Measurements from ENCODE around the gene NEK1.

The NEK1 gene, protein sequence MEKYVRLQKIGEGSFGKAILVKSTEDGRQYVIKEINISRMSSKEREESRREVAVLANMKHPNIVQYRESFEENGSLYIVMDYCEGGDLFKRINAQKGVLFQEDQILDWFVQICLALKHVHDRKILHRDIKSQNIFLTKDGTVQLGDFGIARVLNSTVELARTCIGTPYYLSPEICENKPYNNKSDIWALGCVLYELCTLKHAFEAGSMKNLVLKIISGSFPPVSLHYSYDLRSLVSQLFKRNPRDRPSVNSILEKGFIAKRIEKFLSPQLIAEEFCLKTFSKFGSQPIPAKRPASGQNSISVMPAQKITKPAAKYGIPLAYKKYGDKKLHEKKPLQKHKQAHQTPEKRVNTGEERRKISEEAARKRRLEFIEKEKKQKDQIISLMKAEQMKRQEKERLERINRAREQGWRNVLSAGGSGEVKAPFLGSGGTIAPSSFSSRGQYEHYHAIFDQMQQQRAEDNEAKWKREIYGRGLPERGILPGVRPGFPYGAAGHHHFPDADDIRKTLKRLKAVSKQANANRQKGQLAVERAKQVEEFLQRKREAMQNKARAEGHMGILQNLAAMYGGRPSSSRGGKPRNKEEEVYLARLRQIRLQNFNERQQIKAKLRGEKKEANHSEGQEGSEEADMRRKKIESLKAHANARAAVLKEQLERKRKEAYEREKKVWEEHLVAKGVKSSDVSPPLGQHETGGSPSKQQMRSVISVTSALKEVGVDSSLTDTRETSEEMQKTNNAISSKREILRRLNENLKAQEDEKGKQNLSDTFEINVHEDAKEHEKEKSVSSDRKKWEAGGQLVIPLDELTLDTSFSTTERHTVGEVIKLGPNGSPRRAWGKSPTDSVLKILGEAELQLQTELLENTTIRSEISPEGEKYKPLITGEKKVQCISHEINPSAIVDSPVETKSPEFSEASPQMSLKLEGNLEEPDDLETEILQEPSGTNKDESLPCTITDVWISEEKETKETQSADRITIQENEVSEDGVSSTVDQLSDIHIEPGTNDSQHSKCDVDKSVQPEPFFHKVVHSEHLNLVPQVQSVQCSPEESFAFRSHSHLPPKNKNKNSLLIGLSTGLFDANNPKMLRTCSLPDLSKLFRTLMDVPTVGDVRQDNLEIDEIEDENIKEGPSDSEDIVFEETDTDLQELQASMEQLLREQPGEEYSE (N-terminal part only)

DNA sequence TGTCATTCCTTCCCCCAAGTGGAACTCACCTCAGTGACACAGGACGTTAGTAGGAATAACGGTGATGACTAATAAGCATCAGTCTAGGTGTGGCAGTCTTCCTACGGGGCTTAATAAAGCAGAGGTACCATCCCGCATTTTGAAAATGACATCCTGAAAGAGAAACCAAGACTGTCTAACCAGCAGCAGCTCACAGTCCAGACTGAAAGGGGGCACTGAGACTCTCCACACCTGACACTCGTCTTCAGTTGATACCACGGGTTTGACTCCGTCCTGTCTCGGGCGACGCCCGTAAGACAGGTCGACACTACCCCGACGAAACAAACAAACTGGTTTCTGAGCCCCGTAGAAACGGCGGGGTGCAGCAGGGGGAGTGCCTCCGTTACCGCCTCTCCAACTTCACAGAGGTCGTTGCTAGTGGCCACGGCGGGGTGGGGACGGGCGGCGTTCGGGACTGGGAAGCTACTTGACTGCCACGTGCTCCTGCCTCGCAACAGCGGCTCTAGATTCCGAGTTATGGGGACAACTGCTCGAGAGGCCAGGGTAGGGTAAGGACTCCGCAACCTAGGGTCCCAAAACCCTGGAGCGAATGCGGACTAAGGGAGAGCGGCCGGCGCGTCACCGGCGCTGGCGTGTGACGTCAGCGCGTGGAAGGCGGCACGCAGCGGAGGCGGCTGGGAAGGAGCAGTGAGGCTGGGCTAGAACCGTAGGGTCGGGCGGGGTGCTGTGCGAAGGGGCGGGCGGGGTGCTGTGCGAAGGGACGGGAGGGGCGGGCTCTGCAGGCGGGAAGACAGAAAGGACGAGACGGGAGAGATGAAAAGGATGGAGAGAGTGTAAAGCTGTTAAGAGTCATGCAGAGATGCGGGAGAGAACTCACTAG is at the start of gene NEK1:
Gene NEK1 (minus strand): TSS at position 593 of the 880 bp plus-strand sequence. CDS start 9,953 bp downstream, outside the sequence.
- peak; percentile 91 for DNase-seq (ENCODE audit: low read depth)
- TF ChIP-seq, protein P1, sequence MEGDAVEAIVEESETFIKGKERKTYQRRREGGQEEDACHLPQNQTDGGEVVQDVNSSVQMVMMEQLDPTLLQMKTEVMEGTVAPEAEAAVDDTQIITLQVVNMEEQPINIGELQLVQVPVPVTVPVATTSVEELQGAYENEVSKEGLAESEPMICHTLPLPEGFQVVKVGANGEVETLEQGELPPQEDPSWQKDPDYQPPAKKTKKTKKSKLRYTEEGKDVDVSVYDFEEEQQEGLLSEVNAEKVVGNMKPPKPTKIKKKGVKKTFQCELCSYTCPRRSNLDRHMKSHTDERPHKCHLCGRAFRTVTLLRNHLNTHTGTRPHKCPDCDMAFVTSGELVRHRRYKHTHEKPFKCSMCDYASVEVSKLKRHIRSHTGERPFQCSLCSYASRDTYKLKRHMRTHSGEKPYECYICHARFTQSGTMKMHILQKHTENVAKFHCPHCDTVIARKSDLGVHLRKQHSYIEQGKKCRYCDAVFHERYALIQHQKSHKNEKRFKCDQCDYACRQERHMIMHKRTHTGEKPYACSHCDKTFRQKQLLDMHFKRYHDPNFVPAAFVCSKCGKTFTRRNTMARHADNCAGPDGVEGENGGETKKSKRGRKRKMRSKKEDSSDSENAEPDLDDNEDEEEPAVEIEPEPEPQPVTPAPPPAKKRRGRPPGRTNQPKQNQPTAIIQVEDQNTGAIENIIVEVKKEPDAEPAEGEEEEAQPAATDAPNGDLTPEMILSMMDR (IDR thresholded peaks at IDR 0.05; ENCODE audit: low read length, missing control alignments): no peak
- H3K4me3 ChIP-seq (replicated peaks; ENCODE audit: low read depth, low read length): peak within 1 kb of the TSS; percentile 87

DNA sequence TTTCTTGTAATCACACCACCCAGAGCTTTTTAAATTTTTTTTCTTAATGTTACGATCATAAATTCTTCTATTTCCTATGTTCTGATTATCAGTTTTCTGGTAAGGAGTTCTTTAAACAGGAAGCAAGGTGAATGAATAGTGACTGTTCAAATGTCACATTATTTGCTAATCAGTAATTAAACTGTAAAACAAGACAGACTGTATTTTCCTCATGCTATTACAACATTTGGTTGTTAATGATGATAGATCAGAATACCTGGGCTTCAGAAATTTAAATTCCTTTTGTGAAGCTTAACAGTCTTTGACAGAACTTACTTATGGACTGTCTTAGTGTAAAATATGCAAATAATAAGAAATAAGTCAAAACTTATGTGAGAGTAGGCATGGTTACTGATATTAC is 49.4 kb upstream of the NEK1 start:
- H3K4me3 ChIP-seq (replicated peaks; ENCODE audit: low read depth, low read length): no peak overlapping the region
- TF ChIP-seq, protein P1 (IDR thresholded peaks at IDR 0.05; ENCODE audit: low read length, missing control alignments): no peak
- DNase-seq (ENCODE audit: low read depth): no peak

DNA sequence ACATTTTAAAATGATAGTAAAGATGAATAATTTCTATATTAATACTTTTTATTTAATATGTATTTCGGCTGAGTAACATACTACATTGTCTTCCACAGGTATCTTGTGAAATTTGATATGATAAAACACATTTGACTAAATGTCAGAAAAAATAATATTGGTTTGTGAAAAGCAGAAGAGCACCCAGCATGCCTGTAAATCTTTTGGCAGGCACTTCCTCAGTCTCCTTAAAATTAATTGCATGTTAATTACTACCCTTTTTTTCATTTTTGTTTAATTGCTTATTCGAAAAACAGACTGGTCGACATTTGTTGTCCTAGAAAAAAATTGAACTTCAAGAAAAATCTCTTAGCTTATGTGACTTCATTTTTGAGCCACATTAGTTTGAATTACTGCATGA is 48.5 kb upstream of the NEK1 start:
- DNase-seq (ENCODE audit: low read depth): no peak
- peak overlapping the region; percentile 62 for H3K4me3 ChIP-seq (replicated peaks; ENCODE audit: low read depth, low read length)
- TF ChIP-seq, protein P1 (IDR thresholded peaks at IDR 0.05; ENCODE audit: low read length, missing control alignments): no peak

DNA sequence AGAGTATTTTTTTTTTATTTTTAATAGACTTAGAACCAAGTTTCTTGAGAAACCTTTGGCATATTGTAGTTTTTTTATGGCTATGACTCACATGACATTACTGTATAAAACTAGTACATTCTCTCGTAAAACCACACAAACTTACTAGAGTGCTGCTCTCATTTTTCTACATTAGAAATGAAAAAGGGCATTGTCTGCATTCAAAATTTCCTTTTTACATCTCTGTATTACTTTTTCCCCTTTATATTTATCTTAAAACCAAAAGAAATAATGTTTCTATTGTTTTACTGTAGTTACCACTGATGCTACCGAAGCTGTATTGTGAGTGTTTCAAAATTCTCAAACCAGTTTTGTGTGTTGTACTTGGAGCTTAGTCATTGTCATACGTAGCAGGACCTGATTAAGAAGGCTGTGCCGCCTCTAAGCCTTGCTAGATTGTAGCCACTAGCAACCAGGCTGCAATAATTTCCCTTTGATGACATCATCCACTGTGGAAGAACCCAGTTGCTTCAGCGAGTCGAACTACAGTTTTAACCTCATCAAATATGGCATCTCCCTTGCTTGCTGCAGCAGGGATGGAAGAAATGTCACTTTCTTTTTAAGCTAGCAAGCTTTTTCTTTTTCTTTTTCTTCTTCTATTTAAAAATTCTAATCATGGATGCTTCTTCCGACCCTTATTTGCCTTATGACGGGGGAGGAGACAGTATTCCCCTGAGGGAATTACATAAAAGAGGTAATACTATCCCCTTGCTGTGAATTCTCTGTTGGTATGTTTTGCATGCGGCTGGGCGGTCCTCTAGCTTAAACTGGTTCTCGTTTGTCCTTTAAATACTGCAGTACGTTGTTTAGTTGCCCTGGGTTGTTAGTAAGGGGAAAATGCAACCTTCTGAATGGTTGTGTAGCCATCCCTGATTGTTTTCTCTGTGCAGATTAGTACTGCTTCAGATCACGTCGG is 47.6 kb upstream of the NEK1 start:
- TF ChIP-seq, protein P1 (IDR thresholded peaks at IDR 0.05; ENCODE audit: low read length, missing control alignments): no peak
- peak overlapping the region; percentile 62 for H3K4me3 ChIP-seq (replicated peaks; ENCODE audit: low read depth, low read length)
- DNase-seq (ENCODE audit: low read depth): peak; percentile 100

DNA sequence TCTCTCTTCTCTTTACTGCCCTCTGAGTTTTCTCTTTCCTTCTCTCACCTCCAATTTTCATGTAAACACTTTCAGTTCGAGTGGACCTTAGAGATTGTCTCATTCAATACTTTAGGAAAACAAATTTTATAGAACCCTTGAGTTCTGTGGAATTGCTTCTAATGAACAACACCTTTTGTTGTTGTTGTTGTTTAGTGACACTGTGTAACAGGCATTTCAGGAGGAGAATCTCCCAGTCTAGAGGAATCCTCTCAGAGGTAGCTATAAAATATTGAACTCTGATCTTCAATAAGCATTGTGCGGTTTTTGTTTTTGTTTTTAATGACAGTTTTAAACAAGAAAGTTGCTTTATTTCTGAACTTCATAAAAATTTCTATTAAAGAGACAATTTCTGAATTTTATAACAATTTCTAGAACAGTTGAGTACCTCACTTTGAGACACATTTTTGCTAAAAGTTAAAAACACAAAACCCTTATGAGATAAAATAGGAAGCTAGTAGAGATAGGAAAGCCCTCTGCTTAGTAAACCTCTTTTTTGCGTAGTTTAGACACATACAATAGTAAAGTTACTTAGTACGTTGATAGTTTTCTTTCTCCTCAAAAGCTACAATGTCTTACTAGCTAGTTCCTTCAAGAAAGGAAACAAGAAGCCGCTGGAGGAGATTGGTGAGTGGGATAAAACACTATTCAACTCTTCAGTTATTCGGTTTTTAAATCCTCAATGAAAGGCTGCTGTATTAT is 46.8 kb upstream of the NEK1 start:
- peak; percentile 9 for DNase-seq (ENCODE audit: low read depth)
- TF ChIP-seq, protein P1 (IDR thresholded peaks at IDR 0.05; ENCODE audit: low read length, missing control alignments): no peak
- H3K4me3 ChIP-seq (replicated peaks; ENCODE audit: low read depth, low read length): peak overlapping the region; percentile 62

Data from fibroblast of pulmonary artery (primary cell).